ENCODE measurements around the gene NCOA4. TPM values are rescaled to one million over a fixed set of nuclear protein-coding genes. Genes with fewer than 3 reads are reported as not detected.

The NCOA4 gene
- total and polyA plus RNA-seq, 2 of the 4 experiments (the other 2 are of a cell fraction): 62.2 to 188 TPM

- BruUV-seq (replicated peaks): no TSS peak
- no peak overlapping the region for H2AK5ac ChIP-seq (ENCODE audit: low read depth, low read length)
- POLR2A ChIA-PET (ENCODE audit: unreplicated experiment): no interaction called here
Observed at GRCh38 chr10:46057038-46057437, 26.6 kb upstream of the NCOA4 start.

More at GRCh38 chr10:46057038-46057437, 26.6 kb upstream of the NCOA4 start:
- Histone ChIP-seq H2BK120ac (ENCODE audit: low read depth, low read length) (no peak overlapping the region), H2AFZ (replicated peaks; ENCODE audit: low read length, poor library complexity) (no peak overlapping the region), H3K27ac (ENCODE audit: insufficient read depth, low read length) (no peak overlapping the region), H3K18ac (ENCODE audit: low read depth, low read length) (no peak overlapping the region), H3K9ac (ENCODE audit: low read depth, low read length) (no peak overlapping the region), H3K79me1 (ENCODE audit: low read depth in 1 of 2, low read length in 2 of 2) (no peaks in the 10 kb centered on the region), H4K8ac (ENCODE audit: low read depth in 2 of 2, low read length in 2 of 2) (no peak overlapping the region), H3K56ac (ENCODE audit: extremely low read depth, insufficient read depth, low read length) (no peak overlapping the region), H3K27me3 (ENCODE audit: control insufficient read depth, insufficient read depth, low read length) (peaks cover 14% of the 10 kb centered on the region), H4K91ac (ENCODE audit: insufficient read depth, low read depth, low read length) (no peak overlapping the region), H3K4ac (ENCODE audit: low read depth, low read length) (no peak overlapping the region), H3K4me3 (ENCODE audit: insufficient read depth, low read depth, low read length) (no peak overlapping the region), H3K36me3 (ENCODE audit: control insufficient read depth, insufficient read depth, low read length) (no peaks in the 10 kb centered on the region), H2BK15ac (ENCODE audit: low read depth, low read length) (no peak overlapping the region), H3K4me1 (ENCODE audit: control insufficient read depth, insufficient read depth, low read length) (no peaks in the 10 kb centered on the region), H3K9me3 (ENCODE audit: control insufficient read depth, insufficient read depth, low read length) (no peaks in the 10 kb centered on the region), H3K9me1 (ENCODE audit: insufficient read depth, low read length) (no peaks in the 10 kb centered on the region), H3K23ac (ENCODE audit: low read depth, low read length) (no peak overlapping the region), H4K5ac (ENCODE audit: low read depth, low read length) (no peak overlapping the region), H3K14ac (replicated peaks; ENCODE audit: low read depth, low read length) (no peak overlapping the region), H2BK5ac (ENCODE audit: low read depth, low read length, poor library complexity, severe bottlenecking) (no peak overlapping the region), H3K4me2 (ENCODE audit: low read depth, low read length) (no peak overlapping the region), H4K20me1 (ENCODE audit: insufficient read depth, low read length) (no peaks in the 10 kb centered on the region), H2AK9ac (replicated peaks; ENCODE audit: low read depth, low read length, poor library complexity) (no peak overlapping the region), H2BK20ac (ENCODE audit: low read depth, low read length) (no peak overlapping the region)
- CTCF ChIA-PET: no interaction called here
- no peak for ATAC-seq (ENCODE audit: low read depth)
- intact Hi-C loops (cut with micrococcal nuclease) (no loop called here), dilution Hi-C loops (cut with HindIII; ENCODE audit: low sequenced_read_pairs, unreplicated experiment) (no loop called here), in situ Hi-C loops (cut with MboI; ENCODE audit: low sequenced_read_pairs) (no loop called here)
- no peak for TF ChIP-seq MAFK (IDR thresholded peaks at IDR 0.05; ENCODE audit: low read depth, low read length)
- no peak for TF ChIP-seq RAD21 (IDR thresholded peaks at IDR 0.05; ENCODE audit: low read length)
- TF ChIP-seq RCOR1 (IDR thresholded peaks at IDR 0.05; ENCODE audit: insufficient replicate concordance, low read length): no peak
- TF ChIP-seq MXI1 (IDR thresholded peaks at IDR 0.05; ENCODE audit: borderline replicate concordance, low read depth, low read length): no peak
- TF ChIP-seq CHD1 (IDR thresholded peaks at IDR 0.05; ENCODE audit: low read depth, low read length): no peak
- no peak for TF ChIP-seq NFE2L2 (IDR thresholded peaks at IDR 0.05; ENCODE audit: low read depth, low read length)
- TF ChIP-seq USF2 (IDR thresholded peaks at IDR 0.05; ENCODE audit: low read depth, low read length): no peak
- no peak for TF ChIP-seq BHLHE40 (IDR thresholded peaks at IDR 0.05; ENCODE audit: low read depth, low read length)
- TF ChIP-seq MAZ (IDR thresholded peaks at IDR 0.05; ENCODE audit: borderline replicate concordance, low read depth, low read length): no peak
- TF ChIP-seq RFX5 (IDR thresholded peaks at IDR 0.05; ENCODE audit: low read depth, low read length): no peak
- no peak for TF ChIP-seq FOS (IDR thresholded peaks at IDR 0.05; ENCODE audit: low read depth, low read length)
- TF ChIP-seq CEBPB (IDR thresholded peaks at IDR 0.05; ENCODE audit: low read depth, low read length): no peak
- TF ChIP-seq, protein P1, sequence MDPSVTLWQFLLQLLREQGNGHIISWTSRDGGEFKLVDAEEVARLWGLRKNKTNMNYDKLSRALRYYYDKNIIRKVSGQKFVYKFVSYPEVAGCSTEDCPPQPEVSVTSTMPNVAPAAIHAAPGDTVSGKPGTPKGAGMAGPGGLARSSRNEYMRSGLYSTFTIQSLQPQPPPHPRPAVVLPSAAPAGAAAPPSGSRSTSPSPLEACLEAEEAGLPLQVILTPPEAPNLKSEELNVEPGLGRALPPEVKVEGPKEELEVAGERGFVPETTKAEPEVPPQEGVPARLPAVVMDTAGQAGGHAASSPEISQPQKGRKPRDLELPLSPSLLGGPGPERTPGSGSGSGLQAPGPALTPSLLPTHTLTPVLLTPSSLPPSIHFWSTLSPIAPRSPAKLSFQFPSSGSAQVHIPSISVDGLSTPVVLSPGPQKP (IDR thresholded peaks at IDR 0.05; ENCODE audit: borderline replicate concordance, low read depth, low read length): no peak
- TF ChIP-seq, protein P2, sequence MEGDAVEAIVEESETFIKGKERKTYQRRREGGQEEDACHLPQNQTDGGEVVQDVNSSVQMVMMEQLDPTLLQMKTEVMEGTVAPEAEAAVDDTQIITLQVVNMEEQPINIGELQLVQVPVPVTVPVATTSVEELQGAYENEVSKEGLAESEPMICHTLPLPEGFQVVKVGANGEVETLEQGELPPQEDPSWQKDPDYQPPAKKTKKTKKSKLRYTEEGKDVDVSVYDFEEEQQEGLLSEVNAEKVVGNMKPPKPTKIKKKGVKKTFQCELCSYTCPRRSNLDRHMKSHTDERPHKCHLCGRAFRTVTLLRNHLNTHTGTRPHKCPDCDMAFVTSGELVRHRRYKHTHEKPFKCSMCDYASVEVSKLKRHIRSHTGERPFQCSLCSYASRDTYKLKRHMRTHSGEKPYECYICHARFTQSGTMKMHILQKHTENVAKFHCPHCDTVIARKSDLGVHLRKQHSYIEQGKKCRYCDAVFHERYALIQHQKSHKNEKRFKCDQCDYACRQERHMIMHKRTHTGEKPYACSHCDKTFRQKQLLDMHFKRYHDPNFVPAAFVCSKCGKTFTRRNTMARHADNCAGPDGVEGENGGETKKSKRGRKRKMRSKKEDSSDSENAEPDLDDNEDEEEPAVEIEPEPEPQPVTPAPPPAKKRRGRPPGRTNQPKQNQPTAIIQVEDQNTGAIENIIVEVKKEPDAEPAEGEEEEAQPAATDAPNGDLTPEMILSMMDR (conservative IDR thresholded peaks at IDR 0.05; ENCODE audit: low read depth, low read length): no peak
- no peak for TF ChIP-seq SMC3 (IDR thresholded peaks at IDR 0.05; ENCODE audit: low read depth, low read length)
- no peak for TF ChIP-seq POLR2A (IDR thresholded peaks at IDR 0.05; ENCODE audit: low read depth, low read length)
- no peak for DNase-seq

Data from IMR-90 (cell line).